ENCODE measurements around the gene PRTG. TPM values are rescaled to one million over a fixed set of nuclear protein-coding genes. Genes with fewer than 3 reads are reported as not detected.

PRTG gene
- polyA plus RNA-seq, 1 donor (not counting 4 experiments of a cell fraction or from before 2014, with no cell fraction given), result not detected

DNA sequence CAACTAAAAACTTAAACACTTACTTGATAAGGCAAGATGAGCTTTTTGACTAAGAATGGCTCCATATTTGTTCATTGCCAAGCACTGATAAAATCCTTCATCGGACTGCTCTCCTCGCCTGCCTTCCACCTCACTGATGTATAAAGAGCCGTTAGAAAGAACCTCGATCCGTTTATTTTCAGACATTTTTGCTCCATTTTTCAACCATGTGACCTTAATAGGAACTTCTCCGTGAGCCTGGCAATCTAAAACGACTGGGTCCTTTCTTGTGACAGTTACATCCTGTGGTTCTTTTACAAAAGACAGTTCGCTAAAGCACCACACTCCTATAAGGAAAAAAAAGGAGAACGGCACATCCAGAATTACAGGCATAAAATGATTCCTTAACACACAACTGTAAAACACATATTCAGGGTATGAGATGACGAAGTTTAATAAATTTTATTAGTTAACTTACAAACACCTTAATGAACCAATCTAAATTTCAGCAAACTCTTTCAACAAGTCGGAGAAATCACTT, 2.5 kb downstream of the PRTG start:
- peaks cover 6% of the 10 kb centered on the region for H3K4me1 ChIP-seq (ENCODE audit: control insufficient read depth, extremely low read depth, insufficient read depth, low read length)
- TF ChIP-seq EZH2 (IDR thresholded peaks at IDR 0.05; ENCODE audit: low read length), result no peak
- TF ChIP-seq, protein P1, sequence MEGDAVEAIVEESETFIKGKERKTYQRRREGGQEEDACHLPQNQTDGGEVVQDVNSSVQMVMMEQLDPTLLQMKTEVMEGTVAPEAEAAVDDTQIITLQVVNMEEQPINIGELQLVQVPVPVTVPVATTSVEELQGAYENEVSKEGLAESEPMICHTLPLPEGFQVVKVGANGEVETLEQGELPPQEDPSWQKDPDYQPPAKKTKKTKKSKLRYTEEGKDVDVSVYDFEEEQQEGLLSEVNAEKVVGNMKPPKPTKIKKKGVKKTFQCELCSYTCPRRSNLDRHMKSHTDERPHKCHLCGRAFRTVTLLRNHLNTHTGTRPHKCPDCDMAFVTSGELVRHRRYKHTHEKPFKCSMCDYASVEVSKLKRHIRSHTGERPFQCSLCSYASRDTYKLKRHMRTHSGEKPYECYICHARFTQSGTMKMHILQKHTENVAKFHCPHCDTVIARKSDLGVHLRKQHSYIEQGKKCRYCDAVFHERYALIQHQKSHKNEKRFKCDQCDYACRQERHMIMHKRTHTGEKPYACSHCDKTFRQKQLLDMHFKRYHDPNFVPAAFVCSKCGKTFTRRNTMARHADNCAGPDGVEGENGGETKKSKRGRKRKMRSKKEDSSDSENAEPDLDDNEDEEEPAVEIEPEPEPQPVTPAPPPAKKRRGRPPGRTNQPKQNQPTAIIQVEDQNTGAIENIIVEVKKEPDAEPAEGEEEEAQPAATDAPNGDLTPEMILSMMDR (optimal IDR thresholded peaks at IDR 0.05 in 1 of 3, IDR thresholded peaks at IDR 0.05 in 1 of 3, conservative IDR thresholded peaks at IDR 0.05 in 1 of 3; ENCODE audit: extremely low read depth in 1 of 3, insufficient read depth in 2 of 3, low read length in 3 of 3), result no peak

GRCh38 chr15:55739641-55740040, 3.3 kb downstream of the PRTG start:
- DNase-seq (ENCODE audit: low read depth, low spot score), result no peak
- Histone ChIP-seq H3K4me1 (ENCODE audit: control insufficient read depth, extremely low read depth, insufficient read depth, low read length) (peaks cover 6% of the 10 kb centered on the region), H3K36me3 (ENCODE audit: control insufficient read depth in 2 of 2, extremely low read depth in 1 of 2, insufficient read depth in 2 of 2, low read length in 2 of 2) (no peaks in the 10 kb centered on the region), H3K9me1 (ENCODE audit: control insufficient read depth, extremely low read depth, insufficient read depth, low read length) (no peaks in the 10 kb centered on the region), H4K20me1 (ENCODE audit: control insufficient read depth, extremely low read depth, insufficient read depth, low read length) (no peaks in the 10 kb centered on the region), H3K9ac (ENCODE audit: control insufficient read depth, extremely low read depth, insufficient read depth, low read length) (no peak overlapping the region), H3K4me3 (ENCODE audit: control insufficient read depth in 2 of 3, extremely low read depth in 1 of 3, insufficient read depth in 2 of 3, low read depth in 1 of 3, low read length in 3 of 3) (no peak overlapping the region), H3K4me2 (ENCODE audit: control insufficient read depth, extremely low read depth, insufficient read depth, low read depth, low read length) (no peak overlapping the region), H3K27me3 (ENCODE audit: control insufficient read depth, extremely low read depth, insufficient read depth, low read length) (peaks cover 44% of the 10 kb centered on the region), H3K27ac (ENCODE audit: control insufficient read depth, insufficient read depth, low read length) (no peak overlapping the region), H3K9me3 (ENCODE audit: control insufficient read depth, low read depth, low read length) (no peaks in the 10 kb centered on the region), H3K79me2 (ENCODE audit: control insufficient read depth, insufficient read depth, low read length) (no peaks in the 10 kb centered on the region), H2AFZ (ENCODE audit: control insufficient read depth, low read length) (no peak overlapping the region)
- FAIRE-seq, result no peak
- TF ChIP-seq, protein P1 (optimal IDR thresholded peaks at IDR 0.05 in 1 of 3, IDR thresholded peaks at IDR 0.05 in 1 of 3, conservative IDR thresholded peaks at IDR 0.05 in 1 of 3; ENCODE audit: extremely low read depth in 1 of 3, insufficient read depth in 2 of 3, low read length in 3 of 3), result no peak
- no peak for TF ChIP-seq EZH2 (IDR thresholded peaks at IDR 0.05; ENCODE audit: low read length)
- dilution Hi-C loops (cut with MboI; ENCODE audit: extremely low pct_ligation_motif_present, low sequenced_read_pairs), result no loop called here

More for the DNA sequence above, 2.5 kb downstream of the PRTG start:
- Histone ChIP-seq H3K9me1 (ENCODE audit: control insufficient read depth, extremely low read depth, insufficient read depth, low read length) (no peaks in the 10 kb centered on the region), H2AFZ (ENCODE audit: control insufficient read depth, low read length) (no peak overlapping the region), H3K36me3 (ENCODE audit: control insufficient read depth in 2 of 2, extremely low read depth in 1 of 2, insufficient read depth in 2 of 2, low read length in 2 of 2) (no peaks in the 10 kb centered on the region), H3K27me3 (ENCODE audit: control insufficient read depth, extremely low read depth, insufficient read depth, low read length) (peaks cover 48% of the 10 kb centered on the region), H3K79me2 (ENCODE audit: control insufficient read depth, insufficient read depth, low read length) (no peaks in the 10 kb centered on the region), H3K4me2 (ENCODE audit: control insufficient read depth, extremely low read depth, insufficient read depth, low read depth, low read length) (no peak overlapping the region), H4K20me1 (ENCODE audit: control insufficient read depth, extremely low read depth, insufficient read depth, low read length) (no peaks in the 10 kb centered on the region), H3K27ac (ENCODE audit: control insufficient read depth, insufficient read depth, low read length) (no peak overlapping the region), H3K4me3 (ENCODE audit: control insufficient read depth in 2 of 3, extremely low read depth in 1 of 3, insufficient read depth in 2 of 3, low read depth in 1 of 3, low read length in 3 of 3) (no peak overlapping the region), H3K9me3 (ENCODE audit: control insufficient read depth, low read depth, low read length) (no peaks in the 10 kb centered on the region), H3K9ac (ENCODE audit: control insufficient read depth, extremely low read depth, insufficient read depth, low read length) (no peak overlapping the region)
- DNase-seq (ENCODE audit: low read depth, low spot score) (no peak), FAIRE-seq (no peak)
- dilution Hi-C loops (cut with MboI; ENCODE audit: extremely low pct_ligation_motif_present, low sequenced_read_pairs), result no loop called here
